ENCODE results near the gene SPACA1.

- TF ChIP-seq POLR2A (IDR thresholded peaks at IDR 0.05) (no peak), CTCF (IDR thresholded peaks at IDR 0.05) (no peak)
These were observed 29.7 kb downstream of the SPACA1 start for GRCh38 chr6:88077305-88077704.
